HG02759 (cell line): ENCODE data around the gene CERS3.

Experiments used
- ATAC-seq: cut with Tn5 transposase; IDR thresholded peaks from one replicate; pipeline ENCODE4 v1.9.1; 2021; ENCODE audit warnings: mild to moderate bottlenecking, moderate library complexity; ENCODE audit not compliant: unreplicated experiment

The CERS3 gene

DNA sequence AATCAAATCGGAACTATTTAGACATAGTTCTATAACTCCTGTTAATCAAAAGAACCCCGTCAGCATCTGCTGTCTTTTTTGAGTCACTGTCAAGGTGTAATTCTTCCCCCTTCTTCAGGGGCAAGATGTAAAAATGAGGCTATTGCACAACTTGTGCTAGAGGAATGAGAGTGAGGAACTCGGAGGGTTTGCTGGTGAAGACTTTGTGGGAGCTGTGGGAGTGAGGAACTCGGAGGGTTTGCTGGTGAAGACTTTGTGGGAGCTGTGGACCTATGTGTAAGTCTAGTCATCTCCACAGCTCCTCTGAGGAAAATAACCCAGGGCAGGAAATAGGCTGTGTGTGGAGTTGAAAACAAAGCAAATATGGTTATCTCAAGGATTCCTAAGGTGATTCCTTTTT is 2.5 kb upstream of the CERS3 start:
- no peak for ATAC-seq

DNA sequence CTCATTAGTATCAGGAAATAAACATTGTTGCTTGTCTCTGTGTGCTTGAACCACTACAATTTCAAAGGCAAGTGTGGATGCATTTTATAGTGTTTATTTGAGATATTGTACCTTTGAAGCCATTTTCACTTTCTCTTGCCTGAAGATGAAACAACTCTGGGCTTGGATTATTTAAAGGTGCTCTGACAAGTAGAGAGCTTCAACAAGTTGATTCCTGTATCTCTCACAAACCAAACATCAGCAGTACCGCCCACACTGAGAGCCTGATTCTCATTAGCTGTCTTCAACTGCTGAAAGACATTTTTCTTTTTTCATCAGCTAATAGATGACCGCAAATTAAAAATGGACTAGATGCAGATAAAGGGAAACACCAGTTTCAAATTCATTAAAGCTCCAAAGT is 806 bp upstream of the CERS3 start:
- ATAC-seq: no peak

DNA sequence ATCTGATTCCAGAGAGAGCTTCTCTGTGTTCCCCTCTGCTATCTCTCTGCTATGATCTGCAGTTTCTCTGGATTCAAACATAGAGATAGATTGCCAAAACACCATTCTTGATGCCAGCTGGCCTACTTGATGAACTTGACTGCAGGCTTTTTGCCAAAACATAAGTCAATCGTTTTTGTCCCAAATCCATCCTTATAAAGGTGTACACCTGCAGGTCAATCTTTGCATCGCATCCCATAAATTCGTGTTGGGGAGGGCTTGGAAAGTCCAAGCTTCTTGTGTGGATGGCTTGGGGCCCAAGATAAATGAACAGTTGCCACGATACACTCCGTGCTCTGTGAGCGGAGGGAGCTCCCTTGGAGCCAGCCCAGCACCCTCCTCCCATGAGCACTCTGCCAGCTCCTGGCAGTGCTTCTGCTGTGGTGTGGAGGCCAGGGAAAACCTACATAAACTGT is 2.7 kb downstream of the CERS3 start:
- no peak for ATAC-seq

DNA sequence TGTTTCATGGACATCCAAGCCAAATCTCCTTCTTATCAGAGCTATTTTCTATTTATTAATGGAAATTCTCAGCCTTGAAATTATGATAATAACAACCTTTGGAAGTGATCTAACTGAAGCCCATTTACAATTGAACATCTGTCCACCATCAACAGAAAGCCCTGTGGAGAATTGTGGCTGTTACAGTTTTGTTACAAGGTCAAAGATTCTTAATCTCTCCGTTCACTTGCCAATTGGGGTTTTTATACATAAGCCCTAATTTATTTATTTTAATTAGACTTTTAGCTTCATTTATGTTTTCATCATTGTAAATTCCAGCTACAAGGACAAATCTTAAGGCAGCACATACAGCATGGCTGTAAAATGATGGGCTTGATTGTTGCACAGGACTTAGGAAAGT is 3.3 kb downstream of the CERS3 start:
- ATAC-seq: no peak

DNA sequence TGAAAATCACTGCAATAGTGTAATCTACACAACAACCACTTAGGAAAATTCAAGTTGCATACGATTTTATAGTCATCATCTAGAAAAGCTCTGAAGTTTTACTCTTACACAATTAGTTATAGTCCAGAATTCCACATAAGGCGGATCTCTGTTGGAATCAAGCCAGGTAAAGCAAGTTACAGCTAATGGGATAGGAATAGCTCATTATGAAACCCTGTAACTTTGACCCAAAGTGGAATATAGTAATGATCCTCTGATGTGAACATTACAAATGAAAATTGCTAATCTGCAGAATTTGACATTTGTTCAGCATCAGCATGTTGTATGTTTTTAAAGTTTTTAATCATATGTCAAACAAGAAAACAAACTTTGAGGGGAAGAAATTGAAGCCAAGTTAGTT is 4.4 kb downstream of the CERS3 start:
- no peak for ATAC-seq

DNA sequence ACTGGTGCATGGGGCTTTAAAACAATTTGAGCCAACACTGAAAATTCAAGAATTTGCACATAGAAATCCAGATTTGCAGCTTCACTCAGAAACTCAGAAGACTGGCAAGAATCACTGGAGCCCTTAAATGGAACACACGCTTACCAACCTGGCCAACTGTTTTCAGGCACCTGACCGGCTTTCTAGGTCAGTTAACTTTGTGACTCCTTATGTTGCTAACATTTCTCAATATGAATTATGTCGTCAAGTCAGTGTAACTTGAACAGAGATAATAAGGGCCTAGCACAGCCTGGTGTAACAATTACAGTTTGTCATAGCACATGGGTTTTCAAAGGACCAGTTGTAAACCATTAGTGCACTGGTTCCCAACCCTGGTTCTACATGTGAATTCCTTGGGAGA is 6.8 kb downstream of the CERS3 start:
- ATAC-seq: no peak

DNA sequence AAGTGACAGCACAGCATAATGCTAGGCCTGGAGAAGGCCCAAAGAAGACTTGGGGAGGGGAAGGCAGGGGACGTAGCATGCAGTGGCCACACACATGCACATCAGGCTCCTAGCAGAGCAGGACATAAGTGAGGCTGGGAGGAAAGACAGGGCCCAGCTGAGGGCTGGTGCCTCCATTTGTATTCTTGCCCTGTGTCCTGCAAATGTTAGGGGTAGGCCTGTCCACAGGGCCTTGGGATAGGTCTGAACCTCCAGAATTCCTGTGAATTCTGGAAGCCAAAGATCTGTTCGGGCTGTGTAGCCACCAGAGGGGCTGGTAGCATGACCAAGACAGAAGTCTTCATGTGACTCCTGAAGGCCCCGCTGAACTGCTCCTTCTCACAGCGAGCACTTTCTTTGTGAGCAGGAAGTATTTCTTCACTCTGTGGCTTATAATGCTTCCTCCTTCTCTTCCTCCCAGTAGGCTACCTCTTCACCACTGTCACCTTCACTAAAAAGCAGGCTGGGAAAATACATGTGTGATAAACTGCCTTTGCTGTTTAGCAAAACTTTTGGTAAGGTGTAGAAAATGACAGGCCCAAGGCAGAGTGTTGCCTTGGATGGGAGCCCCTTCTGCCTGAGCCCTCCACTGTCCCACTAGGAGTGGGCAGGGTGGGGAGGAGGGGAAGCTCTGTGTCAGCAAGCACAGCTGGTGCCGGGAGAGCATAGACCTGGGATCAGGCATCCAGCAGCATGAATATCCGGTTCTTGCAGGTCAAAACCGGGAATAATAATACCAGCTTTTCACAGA is 8.4 kb downstream of the CERS3 start:
- no peak for ATAC-seq

DNA sequence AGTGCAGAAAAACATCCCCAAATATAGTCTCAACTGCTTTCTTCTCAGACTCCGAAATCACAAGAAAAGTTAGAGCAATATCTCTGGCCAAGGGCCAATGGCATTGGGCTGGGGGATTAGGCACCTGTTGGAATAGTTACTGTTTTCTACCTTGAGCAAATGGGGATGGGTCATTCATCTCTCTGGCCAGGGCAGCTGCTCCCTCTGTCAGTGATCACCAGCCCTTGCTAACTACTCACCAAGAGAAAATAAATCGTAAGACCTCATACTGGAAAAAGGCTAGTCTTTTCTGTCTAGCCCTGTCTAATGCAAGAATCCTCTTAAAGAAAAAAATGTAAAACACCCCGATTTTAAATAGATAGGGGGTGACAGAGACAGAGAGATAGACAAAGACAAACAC is 10.9 kb downstream of the CERS3 start:
- no peak for ATAC-seq

DNA sequence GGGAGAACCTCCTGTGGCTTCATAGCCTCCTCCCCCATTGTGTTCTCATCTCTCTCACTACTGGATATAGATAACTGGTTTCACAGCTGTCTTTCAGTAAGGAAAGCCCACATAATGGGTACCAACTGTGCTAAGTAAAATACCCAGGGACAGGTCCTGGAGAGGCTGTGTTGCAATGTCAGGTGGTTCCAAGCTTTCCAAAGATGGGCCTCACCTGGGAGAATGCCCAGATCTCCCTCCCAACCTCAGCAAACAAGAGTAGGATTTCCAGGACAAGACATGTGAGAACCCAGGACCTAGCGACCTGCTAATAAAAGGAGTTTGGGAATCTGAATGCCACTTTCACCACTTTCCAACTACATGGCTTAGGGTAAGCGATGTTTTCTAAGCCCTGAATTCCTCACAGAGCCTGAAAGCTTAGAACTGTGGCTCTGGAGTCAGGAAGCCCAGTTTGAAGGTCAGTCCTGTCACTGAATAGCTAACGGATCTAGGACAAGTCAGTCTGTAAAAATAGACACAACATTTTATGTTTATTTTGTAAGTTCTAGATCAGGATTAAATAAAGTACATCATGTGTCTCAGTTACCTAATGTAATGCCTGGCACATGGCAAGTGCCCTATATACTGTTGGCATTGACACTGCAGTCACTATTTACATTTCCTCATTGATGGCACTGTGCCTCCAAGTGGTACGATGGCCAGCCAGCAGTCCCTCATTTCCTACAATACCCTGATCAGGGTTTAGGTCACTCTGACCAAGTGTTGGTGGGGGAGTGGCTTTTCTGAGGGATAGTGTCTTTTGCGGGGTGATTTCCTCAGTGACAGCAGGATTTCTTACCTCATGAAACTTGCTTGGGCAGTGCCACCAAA is 11.9 kb downstream of the CERS3 start:
- no peak for ATAC-seq

DNA sequence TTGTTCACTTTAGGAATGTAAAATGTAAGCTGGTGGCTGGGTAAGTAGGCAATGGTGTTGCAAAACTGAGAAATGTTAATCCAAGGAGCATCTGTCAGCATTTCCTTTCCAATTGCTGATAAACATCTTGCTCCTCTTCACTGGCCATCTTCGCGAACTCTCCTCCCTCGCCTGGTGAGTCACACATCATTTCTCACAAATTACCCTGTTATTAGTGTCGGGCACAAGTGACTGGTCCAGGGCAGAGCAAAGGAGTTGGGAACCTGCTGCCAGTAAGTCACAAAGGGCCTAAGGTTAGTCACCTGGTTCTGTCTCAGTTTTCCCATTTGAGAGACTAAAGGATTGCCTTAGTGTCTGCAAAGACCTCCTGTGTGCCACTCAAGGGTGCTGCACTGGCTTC is 13.0 kb downstream of the CERS3 start:
- ATAC-seq: no peak

DNA sequence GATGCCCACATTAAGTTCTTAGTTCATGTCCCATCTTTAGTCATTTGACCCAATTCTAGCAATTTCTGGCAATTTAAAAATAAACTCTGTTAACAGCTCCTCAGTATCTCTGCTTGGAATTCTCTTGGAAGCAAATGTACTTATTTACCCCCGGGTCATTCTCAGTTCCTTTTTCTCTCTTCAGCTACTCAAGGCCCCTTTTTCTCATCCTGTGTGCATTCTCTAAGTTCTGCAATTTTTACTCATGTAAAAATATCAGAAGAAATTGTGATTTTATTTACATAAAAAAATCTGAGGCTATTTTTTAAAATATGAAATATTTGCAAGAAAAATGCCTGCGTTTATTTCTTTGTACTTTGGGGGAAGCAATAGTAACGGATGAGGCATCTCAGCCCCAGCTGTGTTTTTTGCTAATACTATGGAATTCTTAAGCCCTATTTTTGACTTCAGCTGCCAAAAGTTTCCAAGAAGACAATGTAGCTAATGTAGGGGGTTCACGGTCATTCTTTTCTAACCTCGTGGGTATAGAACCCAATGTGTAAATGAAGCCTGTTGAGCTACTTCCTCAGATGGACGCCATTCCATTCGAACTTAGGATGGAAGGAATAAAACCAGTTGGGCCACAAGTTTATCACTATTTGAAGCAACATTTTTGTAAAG is 20.0 kb downstream of the CERS3 start:
- no peak for ATAC-seq

DNA sequence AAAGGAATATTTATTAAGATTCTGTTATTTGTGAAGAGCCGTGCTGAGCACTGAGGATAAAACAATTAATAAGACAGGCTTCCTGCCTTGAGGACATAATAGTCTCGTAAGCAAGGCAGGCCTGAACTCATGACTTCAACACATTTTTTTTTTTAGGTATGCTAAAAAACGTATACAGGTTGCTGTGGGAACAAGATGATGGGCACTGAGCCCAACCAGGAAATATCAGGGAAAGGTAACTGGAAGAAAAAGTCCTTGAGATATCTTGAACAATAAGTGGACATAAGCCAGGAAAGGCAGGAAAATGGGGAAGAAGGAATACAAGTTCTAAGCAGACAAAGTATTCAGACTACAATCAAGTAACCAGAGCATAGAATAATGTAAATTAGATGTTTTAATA is 26.1 kb downstream of the CERS3 start:
- no peak for ATAC-seq

DNA sequence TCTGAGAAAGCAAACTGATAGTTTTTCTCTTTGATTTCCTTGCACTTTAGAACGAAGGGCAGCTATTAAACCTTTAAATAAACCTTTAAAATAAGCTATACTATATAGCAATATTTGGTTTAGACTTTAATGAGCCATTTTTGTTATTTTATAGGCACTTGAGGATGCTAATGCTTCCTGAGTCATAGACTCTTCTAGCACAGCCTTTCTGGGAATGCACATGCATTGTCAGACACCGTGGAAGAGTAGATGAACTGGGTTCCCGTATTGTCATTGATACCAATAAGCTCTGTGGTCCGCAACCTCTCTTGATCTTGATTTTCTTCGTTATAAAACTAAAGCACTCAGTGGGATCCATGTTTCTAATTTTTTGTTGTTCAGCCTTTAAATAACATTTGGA is 27.6 kb downstream of the CERS3 start:
- no peak for ATAC-seq

DNA sequence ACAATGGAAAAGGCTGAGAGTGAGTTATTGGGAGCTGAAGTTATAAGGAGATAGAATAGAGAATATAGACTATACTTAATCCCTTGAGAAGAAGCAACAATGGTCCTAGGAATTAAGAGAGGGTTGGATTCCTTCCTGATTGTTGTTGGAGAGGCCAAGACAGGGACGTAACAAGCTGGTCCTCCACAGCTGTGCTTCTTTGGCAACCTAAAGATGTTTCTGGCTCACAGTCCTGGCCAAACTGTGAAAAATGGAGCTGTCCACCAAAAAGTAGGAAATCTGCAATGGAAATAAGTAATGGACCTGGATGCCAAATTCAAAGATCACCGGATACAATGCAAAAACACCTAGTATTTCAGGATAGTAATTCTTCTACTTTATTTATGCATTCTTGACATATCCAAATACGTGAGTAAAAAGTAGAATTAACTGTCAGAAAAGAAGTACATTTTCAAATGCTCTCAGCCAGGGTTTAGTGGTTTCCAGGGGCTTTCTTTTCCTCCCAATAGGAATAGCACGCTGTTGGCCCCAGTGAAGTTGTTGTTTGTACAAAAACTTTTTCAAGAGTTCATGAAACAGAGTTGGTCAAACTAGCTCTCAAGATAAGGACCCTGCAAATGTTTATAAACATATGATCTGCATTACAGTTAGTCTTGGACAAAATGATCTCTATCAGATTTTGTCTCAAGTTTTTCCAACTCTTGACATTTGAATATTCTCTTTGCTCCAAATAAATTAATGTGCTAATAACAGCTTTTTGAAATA is 28.3 kb downstream of the CERS3 start:
- ATAC-seq: no peak

DNA sequence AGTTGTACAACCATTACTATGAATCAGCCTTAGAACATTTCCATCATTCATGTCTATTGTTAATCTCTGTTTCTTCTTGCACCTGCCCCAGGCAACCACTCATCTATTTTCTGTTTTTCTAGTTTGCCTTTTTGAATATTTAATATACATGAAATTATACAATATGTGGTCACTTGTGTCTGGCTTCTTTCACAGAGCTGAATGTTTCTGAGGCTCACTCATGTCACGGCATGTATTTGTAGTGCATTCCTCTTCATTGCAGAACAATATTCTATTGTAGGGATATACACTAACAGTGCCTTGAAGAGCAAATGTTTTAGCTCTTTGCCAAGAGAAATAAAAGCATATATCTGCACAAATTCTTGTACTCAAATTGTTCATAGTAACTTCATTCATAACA is 32.9 kb downstream of the CERS3 start:
- no peak for ATAC-seq

DNA sequence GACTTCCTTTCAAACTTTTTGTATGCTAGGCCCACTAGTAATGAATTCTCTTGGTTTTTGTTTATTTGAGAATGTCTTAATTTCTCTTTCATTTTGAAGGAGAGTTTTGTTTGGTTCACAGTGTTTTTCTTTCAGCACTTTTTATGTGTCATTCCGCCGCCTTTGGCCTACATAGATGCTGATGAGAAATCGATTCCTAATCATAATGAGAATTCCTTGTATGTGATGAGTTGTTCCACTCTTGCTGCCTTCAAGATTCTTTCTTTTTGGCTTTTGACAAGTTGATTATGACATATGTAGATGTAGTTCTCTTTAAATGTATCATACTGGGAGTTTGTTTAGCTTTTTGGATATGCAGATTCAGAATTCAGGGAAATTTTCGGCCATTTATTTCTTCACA is 35.5 kb downstream of the CERS3 start:
- no peak for ATAC-seq

DNA sequence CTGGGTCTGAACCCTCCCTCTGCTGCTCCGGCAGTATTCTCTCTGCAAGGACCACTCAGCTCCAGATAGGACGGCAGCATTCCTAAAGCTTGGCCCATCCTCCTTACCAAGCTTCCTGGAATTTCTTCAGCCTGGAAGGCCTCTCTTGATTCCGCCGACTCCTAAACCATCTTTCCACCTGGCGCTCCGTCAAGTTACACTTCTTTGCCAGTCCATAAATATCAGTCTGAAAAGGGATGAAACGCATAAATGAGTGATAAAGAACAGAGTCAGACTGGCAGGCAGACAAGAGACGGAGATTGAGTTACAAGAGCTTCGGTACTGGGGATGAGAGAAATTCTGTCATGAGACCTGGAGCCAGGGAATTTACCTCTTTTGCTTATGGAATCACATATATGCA is 44.3 kb downstream of the CERS3 start:
- no peak for ATAC-seq

DNA sequence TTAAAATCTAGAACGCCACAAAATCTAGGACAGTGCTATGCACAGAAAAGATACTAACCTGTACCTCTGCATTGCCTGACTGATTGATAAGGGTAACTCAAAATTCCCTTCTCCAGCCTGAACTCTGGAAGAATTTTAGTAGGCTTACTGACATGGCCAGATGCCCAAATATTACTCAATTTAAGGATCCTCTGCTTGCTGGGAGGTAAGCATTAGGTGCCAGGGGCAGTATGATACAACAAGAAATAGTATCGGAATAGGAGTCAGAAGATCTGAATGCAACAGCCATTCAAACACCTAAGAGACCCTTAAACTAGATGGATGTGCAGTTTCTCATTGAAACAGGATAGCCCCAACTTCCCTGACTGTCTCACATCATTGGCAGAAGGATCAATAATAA is 45.4 kb downstream of the CERS3 start:
- no peak for ATAC-seq

DNA sequence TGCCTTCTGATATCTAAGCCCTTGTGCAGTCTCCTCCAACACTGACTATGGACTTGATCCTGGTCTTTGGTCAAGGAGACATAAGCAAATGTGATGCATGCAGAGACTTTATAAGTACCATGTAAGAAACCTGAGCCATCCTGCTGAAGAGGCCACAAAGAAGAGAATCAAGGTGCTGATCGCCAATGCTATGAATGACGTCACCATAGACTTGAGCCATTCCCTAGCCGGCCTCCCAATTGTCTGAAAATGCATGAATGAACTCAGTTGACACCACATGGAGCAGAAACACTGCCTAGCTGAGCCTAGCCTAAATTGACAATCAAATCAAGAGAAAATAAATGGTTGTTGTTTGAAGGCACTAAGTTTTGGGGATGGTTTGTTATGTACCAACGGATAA is 51.9 kb downstream of the CERS3 start:
- ATAC-seq: no peak

DNA sequence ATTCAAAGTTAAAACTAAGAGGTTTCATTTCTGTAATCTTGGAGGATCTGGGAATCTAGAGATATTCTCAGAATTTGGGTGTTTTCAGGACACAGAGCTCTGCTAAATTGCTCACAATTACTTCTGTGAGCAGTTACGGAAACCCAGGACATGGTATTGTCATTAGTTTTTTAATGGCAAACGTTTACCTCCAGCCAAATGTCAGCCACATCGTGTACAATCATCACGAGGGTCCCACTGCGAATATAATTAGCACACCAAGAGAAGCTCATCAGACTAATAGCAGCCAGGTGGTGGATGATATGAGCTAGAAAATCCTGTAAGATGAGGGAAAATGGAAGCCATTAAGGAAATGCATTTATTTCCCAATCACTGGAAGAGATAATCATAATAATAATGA is 56.0 kb downstream of the CERS3 start:
- ATAC-seq: no peak

DNA sequence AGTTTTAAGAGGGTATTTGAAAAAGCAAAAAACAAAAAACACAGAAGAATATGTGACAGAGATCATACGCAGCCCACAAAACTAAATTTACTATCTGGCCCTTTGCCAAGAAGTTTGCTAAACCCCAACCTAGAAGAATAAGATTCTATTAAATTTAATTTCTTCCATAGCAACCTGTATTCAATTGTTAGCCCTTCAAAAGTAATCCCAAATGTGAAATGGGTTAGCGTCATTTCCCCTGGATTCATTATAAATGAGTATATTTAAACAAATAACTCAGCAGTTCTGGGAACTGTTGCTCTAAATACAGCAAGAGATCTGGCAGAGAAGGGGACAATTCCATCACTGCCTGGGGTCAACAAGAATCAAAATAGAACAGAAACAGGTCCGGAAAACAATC is 56.8 kb downstream of the CERS3 start:
- no peak for ATAC-seq
